ENCODE results near the gene TUBGCP3.

- TF ChIP-seq POLR2A (IDR thresholded peaks at IDR 0.05) (no peak), CTCF (IDR thresholded peaks at IDR 0.05 in 8 of 11, conservative IDR thresholded peaks at IDR 0.05 in 3 of 11) (no peak)
Measured at GRCh38 chr13:112483299-112483698, 104.7 kb downstream of the TUBGCP3 start.

All from spleen (tissue), 7 donors.